Activated naive CD4-positive, alpha-beta T cell treated with anti-CD3 and anti-CD28 coated beads, Interleukin-2, amount 50 U/mL, for 16 hours (primary cell): ENCODE results near the gene DEFB114.
"Not testable (repeated sequence)": the region's sequence is repeated elsewhere in the genome, so short reads cannot be mapped to it uniquely, and the experiment has no call there.

ENCODE experiments used
- DNase-seq: peaks from one replicate; pipeline ENCODE4 v3.0.0-alpha.2; 2020

DEFB114 gene

DNA sequence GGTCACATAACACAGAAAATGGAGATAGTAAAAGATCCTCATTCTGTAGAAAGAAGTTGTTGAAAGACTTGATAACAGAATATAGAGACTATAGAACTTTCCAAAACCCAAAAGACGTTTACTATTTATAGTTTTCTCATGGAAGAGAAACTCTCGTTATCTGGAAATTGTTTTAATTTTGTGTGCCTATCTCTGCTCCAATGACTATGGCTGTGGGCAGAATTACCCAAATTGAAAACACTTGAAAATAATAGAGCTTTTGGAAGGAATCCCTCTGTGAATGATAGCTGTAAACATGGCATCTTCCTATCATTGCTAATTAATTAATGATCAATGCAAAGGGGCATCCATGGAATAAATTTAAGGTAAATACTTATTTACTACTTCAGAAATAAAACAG, at the start of gene DEFB114:
TSS of gene DEFB114 (minus strand) at position 101 of the 400 bp plus-strand sequence. CDS start at position 42, 59 bp downstream.
- no peak for DNase-seq

DNA sequence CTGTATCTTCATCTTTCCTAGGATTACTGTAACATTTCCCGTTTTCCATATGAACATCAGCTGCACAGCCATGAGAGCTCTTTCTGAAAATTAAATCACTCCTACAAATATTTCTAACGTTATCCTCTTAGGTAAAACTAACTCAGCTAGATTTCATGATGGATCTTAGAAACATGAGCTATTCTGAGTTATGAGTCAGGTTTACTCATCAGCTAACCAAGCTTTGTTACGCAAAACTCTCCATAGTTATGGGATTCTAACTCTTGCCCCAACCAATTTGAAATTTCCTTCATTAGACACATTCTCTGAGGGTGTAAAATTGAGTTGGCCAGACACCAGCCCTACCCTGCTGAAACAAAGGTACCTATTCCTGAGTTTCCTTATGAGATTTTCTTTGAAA, 43.9 kb upstream of the DEFB114 start:
- no peak for DNase-seq

DNA sequence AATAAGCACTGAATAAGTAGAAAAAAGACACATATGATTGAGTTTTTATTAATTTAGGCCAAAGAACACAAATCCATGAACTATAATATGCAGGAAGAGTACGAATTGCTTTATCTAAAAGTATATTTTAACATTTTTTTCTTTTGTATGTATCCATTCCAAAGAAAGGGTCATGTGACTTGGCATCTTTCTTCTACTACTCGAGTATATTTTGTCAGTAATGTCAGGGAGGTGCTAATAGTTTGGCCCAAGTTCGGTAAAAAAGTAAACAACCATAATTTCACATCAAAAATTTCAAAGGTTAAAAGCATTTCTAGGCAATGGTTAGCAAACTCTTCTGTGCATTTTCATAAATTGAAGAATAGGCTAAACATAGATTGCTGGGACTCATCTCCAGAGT, 39.2 kb upstream of the DEFB114 start:
- DNase-seq, result no peak

DNA sequence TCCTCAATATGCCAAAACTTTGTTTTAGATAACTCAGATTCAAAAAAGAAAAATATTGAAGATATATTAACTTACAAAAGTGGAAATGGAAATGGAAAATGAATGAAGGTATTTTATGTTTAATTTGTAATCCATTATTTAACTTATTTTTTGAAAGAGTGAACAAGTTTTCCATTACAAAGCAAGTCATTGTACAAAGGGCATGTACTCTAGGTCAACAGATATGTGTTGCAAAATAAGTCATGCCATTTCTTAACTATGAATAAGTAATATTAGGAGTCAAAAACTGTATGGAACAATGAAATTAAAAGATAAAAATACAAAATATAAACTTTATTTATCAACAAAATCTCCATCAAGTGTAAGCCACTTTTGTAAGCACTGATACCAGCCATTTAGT, 31.3 kb upstream of the DEFB114 start:
- no peak for DNase-seq

- no peak for DNase-seq
Measured at GRCh38 chr6:49988900-49989299, 24.9 kb upstream of the DEFB114 start.

GRCh38 chr6:49987749-49988148, 23.8 kb upstream of the DEFB114 start:
- no peak for DNase-seq

GRCh38 chr6:49986551-49986950, 22.6 kb upstream of the DEFB114 start:
- DNase-seq, result no peak

- no peak for DNase-seq
Measured at GRCh38 chr6:49982046-49982445, 18.1 kb upstream of the DEFB114 start.

DNA sequence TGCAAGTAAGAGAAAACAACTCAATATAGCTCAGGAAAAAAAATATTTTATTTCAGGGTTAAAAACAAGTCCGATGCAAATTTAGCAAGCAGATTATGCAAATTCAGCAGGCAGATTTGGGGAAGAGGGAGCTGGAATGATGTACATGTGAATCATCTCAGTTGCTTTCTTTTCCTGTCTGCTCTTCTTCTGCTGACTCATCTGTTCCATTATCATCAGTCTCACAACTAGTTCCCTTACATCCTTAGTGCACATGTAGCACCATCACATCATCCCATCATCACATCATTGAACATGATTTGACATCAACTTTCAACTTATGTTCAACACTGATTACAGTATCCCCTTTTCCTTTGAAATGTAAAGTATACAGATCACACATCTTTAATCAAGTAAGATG, 16.9 kb upstream of the DEFB114 start:
- DNase-seq, result no peak

DNA sequence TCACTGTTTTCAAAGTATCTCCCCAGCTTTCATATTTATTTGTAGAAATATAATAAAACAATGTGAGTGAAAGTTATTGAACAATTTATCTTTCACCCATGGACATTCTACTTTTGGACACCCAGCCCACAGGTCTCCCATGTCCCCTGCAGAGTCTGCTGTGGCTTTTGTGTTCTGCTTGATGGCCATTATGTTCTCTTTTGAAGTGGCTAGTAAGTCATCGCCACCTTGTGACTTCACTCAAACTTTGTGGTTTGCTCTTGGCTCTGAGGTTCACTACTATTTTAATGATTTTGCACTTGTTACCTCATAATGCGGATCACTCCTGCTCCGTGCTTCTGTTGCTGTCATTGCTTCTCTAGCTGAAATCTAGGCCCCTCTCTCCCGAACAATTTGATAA, 15.6 kb upstream of the DEFB114 start:
- DNase-seq, result no peak

GRCh38 chr6:49978332-49979226, 14.6 kb upstream of the DEFB114 start:
- DNase-seq, result no peak

GRCh38 chr6:49969605-49970004, 5.6 kb upstream of the DEFB114 start, which contains the start of gene DEFB113:
Gene DEFB113, minus strand, starts transcription at chr6:49969625. Its CDS starts 0 bp downstream, at chr6:49969625.
- no peak for DNase-seq

GRCh38 chr6:49966823-49967222, 2.9 kb upstream of the DEFB114 start:
- no peak for DNase-seq

DNA sequence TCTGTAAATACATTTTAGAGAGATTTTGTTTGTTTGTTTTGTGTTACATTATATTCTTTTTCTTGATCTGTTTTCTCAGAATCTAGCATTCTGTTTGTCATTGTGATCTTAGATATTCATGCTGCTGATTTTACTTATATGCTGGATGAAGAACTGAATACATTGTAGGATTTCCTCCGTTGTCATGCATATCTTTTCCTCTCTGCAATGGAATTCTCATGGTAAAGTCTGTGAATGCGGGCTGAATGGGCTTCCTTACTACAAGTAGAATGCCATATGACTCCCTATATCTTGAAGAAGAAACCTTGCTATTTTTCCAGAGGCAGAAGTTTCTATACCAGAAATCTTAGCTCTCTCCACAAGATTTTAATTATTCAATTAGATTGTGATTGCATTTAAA, 2.4 kb upstream of the DEFB114 start:
- DNase-seq, result no peak

GRCh38 chr6:49958180-49958579, 5.8 kb downstream of the DEFB114 start:
- no peak for DNase-seq

- no peak for DNase-seq
Measured at GRCh38 chr6:49955847-49956246, 8.1 kb downstream of the DEFB114 start.

- DNase-seq, result no peak
Measured at GRCh38 chr6:49951926-49952325, 12.0 kb downstream of the DEFB114 start.

DNA sequence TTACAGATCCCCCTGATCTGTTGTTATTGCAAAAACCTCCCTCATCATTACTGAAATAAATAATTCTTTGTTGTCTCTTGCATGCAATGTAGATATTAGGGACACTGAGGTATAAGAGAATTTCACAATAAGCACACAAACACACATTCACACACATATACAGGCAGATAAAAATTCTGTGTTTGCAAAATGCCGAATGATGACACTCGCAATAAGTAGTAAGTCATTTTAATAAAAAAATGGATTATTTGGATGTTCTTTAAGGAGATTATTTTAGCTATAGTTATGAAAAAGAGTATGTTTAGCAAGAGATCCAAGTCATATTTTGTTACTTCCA, 13.6 kb downstream of the DEFB114 start:
- DNase-seq, result no peak

- DNase-seq, result no peak
Measured at GRCh38 chr6:49949062-49949461, 14.9 kb downstream of the DEFB114 start.

- DNase-seq, result no peak
Measured at GRCh38 chr6:49946835-49947234, 17.1 kb downstream of the DEFB114 start.

DNA sequence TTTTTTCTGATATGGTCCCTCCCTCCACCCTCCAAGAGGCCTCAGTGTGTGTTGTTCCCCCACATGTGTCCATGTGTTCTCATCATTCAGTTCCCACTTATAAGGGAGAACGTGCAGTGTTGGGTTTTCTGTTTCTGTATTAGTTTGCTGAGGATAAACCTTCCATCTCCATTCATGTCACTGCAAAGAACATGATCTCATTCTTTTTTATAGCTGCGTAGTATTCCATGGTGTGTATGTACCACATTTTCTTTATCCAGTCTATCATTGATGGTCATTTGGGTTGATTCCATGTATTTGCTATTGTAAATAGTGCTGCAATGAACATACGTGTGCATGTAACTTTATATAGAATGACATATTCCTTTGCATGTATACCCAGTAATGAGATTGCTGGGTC, 19.9 kb downstream of the DEFB114 start:
- not testable (repeated sequence) for DNase-seq

GRCh38 chr6:49939993-49940498, 23.9 kb downstream of the DEFB114 start:
- no peak for DNase-seq

DNA sequence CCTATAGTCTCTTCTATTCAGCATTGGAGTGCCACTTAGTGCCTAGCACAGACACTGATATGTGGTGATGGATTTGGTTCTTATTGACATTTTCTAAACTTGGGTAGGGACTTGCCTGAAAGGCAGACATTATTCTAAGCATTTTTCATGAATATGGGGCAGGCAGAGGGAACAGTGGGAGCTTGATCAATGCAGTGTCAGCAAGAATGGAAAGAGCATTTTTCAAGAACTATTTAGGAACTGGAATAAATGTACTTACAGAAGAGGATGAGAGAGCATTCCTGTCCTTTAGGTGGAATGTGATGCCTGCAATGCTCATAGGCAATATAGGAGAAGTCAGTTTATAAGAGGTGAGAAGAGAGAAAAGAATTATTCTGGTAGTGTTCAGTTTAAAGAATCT, 26.2 kb downstream of the DEFB114 start:
- DNase-seq, result no peak

GRCh38 chr6:49937017-49937416, 26.9 kb downstream of the DEFB114 start:
- no peak for DNase-seq

- DNase-seq, result no peak
Measured at GRCh38 chr6:49935387-49935786, 28.6 kb downstream of the DEFB114 start.
